IMR-90 (cell line): ENCODE measurements around the gene USP32. TPM values are rescaled to one million over a fixed set of nuclear protein-coding genes. Genes with fewer than 3 reads are reported as not detected.

ENCODE experiments used
- ATAC-seq: fragments of 200-7000 bp; cut with Tn5 transposase; 2 replicates; pipeline ENCODE4 v1.9.1; 2020; ENCODE audit warnings: low read depth, mild to moderate bottlenecking, moderate library complexity
- BruUV-seq: library from RNA; stranded (reverse); fragments of 400-500 nt; replicated peaks from 2 replicates; lab custom pipeline; 2021; lab: Mats Ljungman, UMichigan
- CTCF ChIA-PET: fragments of 300-600 bp; formaldehyde crosslinking; extraction: SDS; loops from one replicate; lab custom pipeline; 2021; ENCODE audit warnings: antibody characterized with exemption; lab: Yijun Ruan, JAX
- POLR2A ChIA-PET: fragments of 300-600 bp; sonication (Branson Sonifier 250); formaldehyde crosslinking; loops from one replicate; lab custom pipeline; 2022; ENCODE audit warnings: antibody characterized with exemption; ENCODE audit not compliant: unreplicated experiment; lab: Charles Lee
- DNase-seq: peaks from one replicate; pipeline ENCODE4 v3.0.0; 2013
- H2AFZ ChIP-seq: replicated peaks from 2 replicates; pipeline ENCODE3; 2013; ENCODE audit warnings: low read length, mild to moderate bottlenecking; ENCODE audit not compliant: poor library complexity
- H2AK5ac ChIP-seq: 2 replicates; pipeline ENCODE4 v1.6.1; 2013; ENCODE audit warnings: low read depth, low read length, inconsistent platforms
- H2AK9ac ChIP-seq: replicated peaks from 2 replicates; pipeline ENCODE3; 2013; ENCODE audit warnings: mild to moderate bottlenecking, low read depth, low read length, moderate library complexity; ENCODE audit not compliant: poor library complexity
- H2BK120ac ChIP-seq: 2 replicates; pipeline ENCODE4 v1.6.1; 2013; ENCODE audit warnings: low read depth, low read length, inconsistent platforms
- H2BK15ac ChIP-seq: 3 replicates; pipeline ENCODE4 v1.6.1; 2013; ENCODE audit warnings: low read depth, low read length, inconsistent platforms
- H2BK20ac ChIP-seq: 2 replicates; pipeline ENCODE4 v1.6.1; 2013; ENCODE audit warnings: low read depth, mild to moderate bottlenecking, inconsistent platforms, low read length, moderate library complexity
- H2BK5ac ChIP-seq: 2 replicates; pipeline ENCODE4 v1.6.1; 2013; ENCODE audit warnings: mild to moderate bottlenecking, low read depth, low read length, inconsistent platforms; ENCODE audit not compliant: poor library complexity, severe bottlenecking
- H3K14ac ChIP-seq: replicated peaks from 2 replicates; pipeline ENCODE4 v1.6.1; 2013; ENCODE audit warnings: low read depth, low read length, inconsistent platforms
- H3K18ac ChIP-seq: 2 replicates; pipeline ENCODE4 v1.6.1; 2013; ENCODE audit warnings: low read depth, low read length, control low read depth
- H3K23ac ChIP-seq: 2 replicates; pipeline ENCODE4 v1.6.1; 2013; ENCODE audit warnings: low read depth, low read length, inconsistent platforms
- H3K27ac ChIP-seq: 2 replicates; pipeline ENCODE4 v1.5.1; 2013; ENCODE audit warnings: mild to moderate bottlenecking, control low read depth, low read length; ENCODE audit not compliant: insufficient read depth
- H3K27me3 ChIP-seq: 2 replicates; pipeline ENCODE4 v1.6.1; 2013; ENCODE audit warnings: low read length; ENCODE audit not compliant: control insufficient read depth, insufficient read depth
- H3K36me3 ChIP-seq: 2 replicates; pipeline ENCODE4 v1.6.1; 2013; ENCODE audit warnings: low read length, mixed read lengths; ENCODE audit not compliant: control insufficient read depth, insufficient read depth
- H3K4ac ChIP-seq: 2 replicates; pipeline ENCODE4 v1.6.1; 2013; ENCODE audit warnings: low read depth, low read length, inconsistent platforms
- H3K4me1 ChIP-seq: 2 replicates; pipeline ENCODE4 v1.6.1; 2013; ENCODE audit warnings: low read length, mixed read lengths; ENCODE audit not compliant: control insufficient read depth, insufficient read depth
- H3K4me2 ChIP-seq: 2 replicates; pipeline ENCODE4 v1.6.1; 2013; ENCODE audit warnings: low read depth, mild to moderate bottlenecking, control low read depth, low read length, moderate library complexity
- H3K4me3 ChIP-seq: 2 replicates; pipeline ENCODE4 v1.5.1; 2013; ENCODE audit warnings: low read depth, mild to moderate bottlenecking, control low read depth, low read length, moderate library complexity; ENCODE audit not compliant: insufficient read depth
- H3K56ac ChIP-seq: 2 replicates; pipeline ENCODE4 v1.6.1; 2013; ENCODE audit warnings: low read length, inconsistent platforms; ENCODE audit not compliant: insufficient read depth; ENCODE audit errors: extremely low read depth
- H3K79me1 ChIP-seq, 2 experiments: 2 replicates each; pipeline ENCODE4 v1.6.1; 2013; ENCODE audit warnings: low read length in 2 of 2, inconsistent platforms in 1 of 2, low read depth in 1 of 2
- H3K9ac ChIP-seq: 2 replicates; pipeline ENCODE4 v1.6.1; 2013; ENCODE audit warnings: low read depth, low read length, control low read depth
- H3K9me1 ChIP-seq: 2 replicates; pipeline ENCODE4 v1.6.1; 2013; ENCODE audit warnings: low read length, inconsistent platforms; ENCODE audit not compliant: insufficient read depth
- H3K9me3 ChIP-seq: 2 replicates; pipeline ENCODE4 v1.6.1; 2013; ENCODE audit warnings: low read length; ENCODE audit not compliant: control insufficient read depth, insufficient read depth
- H4K20me1 ChIP-seq: 2 replicates; pipeline ENCODE4 v1.6.1; 2013; ENCODE audit warnings: low read length, inconsistent platforms; ENCODE audit not compliant: insufficient read depth
- H4K5ac ChIP-seq: 2 replicates; pipeline ENCODE4 v1.6.1; 2013; ENCODE audit warnings: mild to moderate bottlenecking, low read depth, low read length, control low read depth
- H4K8ac ChIP-seq, 2 experiments: 2 replicates each; pipeline ENCODE4 v1.6.1; 2013; ENCODE audit warnings: low read depth in 2 of 2, low read length in 2 of 2, control low read depth in 1 of 2, inconsistent platforms in 1 of 2
- H4K91ac ChIP-seq: 2 replicates; pipeline ENCODE4 v1.6.1; 2013; ENCODE audit warnings: low read depth, low read length, inconsistent platforms; ENCODE audit not compliant: insufficient read depth
- MAZ ChIP-seq: IDR thresholded peaks from 2 replicates; pipeline ENCODE4 v1.6.1; 2012; ENCODE audit warnings: low read depth, mild to moderate bottlenecking, low read length, improper control_type of control experiment, moderate library complexity, borderline replicate concordance
- MXI1 ChIP-seq: IDR thresholded peaks from 2 replicates; pipeline ENCODE4 v1.6.1; 2012; ENCODE audit warnings: low read depth, mild to moderate bottlenecking, low read length, moderate library complexity, borderline replicate concordance
- RCOR1 ChIP-seq: IDR thresholded peaks from 2 replicates; pipeline ENCODE4 v1.6.1; 2012; ENCODE audit warnings: mild to moderate bottlenecking, low read length, improper control_type of control experiment; ENCODE audit not compliant: insufficient replicate concordance
- SMC3 ChIP-seq: fragments of 150-350 bp; IDR thresholded peaks from 2 replicates; pipeline ENCODE4 v1.6.1; 2016; ENCODE audit warnings: low read depth, mild to moderate bottlenecking, antibody characterized with exemption, low read length, moderate library complexity
- WGBS, 2 experiments: methylation state at CpG; one replicate each; pipeline versions ENCODE4 v1.1.5 to v1.1.7; 2013; ENCODE audit warnings: missing lambda C conversion rate in 2 of 2; ENCODE audit not compliant: insufficient read length in 1 of 2; ENCODE audit errors: extremely low coverage in 2 of 2; 5-methylcytosine and 5-hydroxymethylcytosine counted together
- dilution Hi-C: fragments of 300-500 bp; cut with HindIII; formaldehyde crosslinking; loops from one replicate; pipeline ENCODE4 v1.14.3; 2018; ENCODE audit warnings: low sequenced_read_pairs; ENCODE audit not compliant: unreplicated experiment
- in situ Hi-C: fragments of 300-500 bp; cut with MboI; formaldehyde crosslinking; loops from 3 replicates; pipeline ENCODE4 v1.14.3; 2019; ENCODE audit warnings: low sequenced_read_pairs, inconsistent platforms, mixed read lengths
- intact Hi-C: fragments of 100-400 bp; cut with micrococcal nuclease; formaldehyde crosslinking; loops from 2 replicates; pipeline ENCODE4 v1.10.0; 2022
- polyA plus RNA-seq, 3 experiments: library from polyadenylated mRNA; depleted of rRNA; stranded (reverse); fragments of >200 nt; gene quantifications; 2 replicates each; pipeline ENCODE4 v1.2.3, GENCODE V29; 2012; ENCODE audit warnings: low replicate concordance in 1 of 3
- total RNA-seq: library from RNA; depleted of rRNA; stranded (reverse); fragments of >200 nt; gene quantifications from 2 replicates; pipeline ENCODE4 v1.2.3, GENCODE V29; 2012

Gene USP32
- total and polyA plus RNA-seq, 2 of the 4 experiments (the other 2 are of a cell fraction), result 16.8 to 46.8 TPM

DNA sequence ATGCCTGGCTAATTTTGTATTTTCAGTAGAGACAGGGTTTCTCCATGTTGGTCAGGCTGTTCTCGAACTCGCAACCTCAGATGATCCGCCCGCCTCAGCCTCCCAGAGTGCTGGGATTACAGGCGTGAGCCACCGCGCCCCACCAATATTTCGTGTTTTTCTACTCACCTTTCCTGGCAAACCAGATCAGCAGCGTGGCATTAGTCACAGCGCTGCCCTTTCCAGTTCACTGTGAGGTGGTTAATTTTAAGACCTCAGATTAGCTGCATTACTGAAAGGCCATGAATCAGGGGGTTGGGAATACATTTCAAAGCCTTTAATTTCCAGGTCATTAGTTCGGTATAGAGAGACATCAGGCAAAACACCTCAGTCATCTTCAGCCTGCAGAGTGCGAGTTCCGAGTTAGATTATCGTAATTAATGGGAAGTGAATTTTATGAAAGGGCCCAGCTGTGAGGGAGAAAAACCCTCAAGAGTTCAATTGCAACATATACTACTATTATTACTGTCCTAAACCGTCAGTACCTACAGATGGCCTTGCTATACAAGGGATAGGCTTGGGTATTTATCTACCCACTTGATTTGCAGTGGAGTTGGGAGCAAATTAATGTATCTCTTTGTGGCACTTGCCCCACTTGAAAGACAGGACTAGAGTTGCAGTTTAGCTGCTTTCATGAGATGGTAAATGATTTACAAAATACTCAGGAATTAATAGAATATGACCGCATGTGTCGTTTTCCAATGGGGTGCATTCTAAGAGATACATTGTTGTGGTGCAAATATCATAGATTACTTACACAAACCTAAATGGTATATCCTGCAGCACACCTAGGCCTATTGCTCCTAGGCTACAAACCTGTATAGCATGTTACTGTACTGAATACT lies 2.1 kb upstream of the USP32 start:
- BruUV-seq, result no TSS peak
- H3K9ac ChIP-seq, result no peak overlapping the region
- DNase-seq (no peak), ATAC-seq (no peak)
- H3K4me3 ChIP-seq, result no peak overlapping the region
- intact Hi-C loops, result loop anchor here (5.0 kb wide), 1 partner anchor 208 kb away; the partner anchor contains the start of gene PPM1D
- peaks cover 7 to 17% of the 10 kb centered on the region in 2 experiments; a peak in 2 of 4 replicates for H3K79me1 ChIP-seq
- WGBS, 2 experiments, result 100% methylated on average over 1 of the region's 17 CpGs; no CpG with 5 or more reads in 1 of the 2 experiments
- H2BK5ac ChIP-seq, result no peak overlapping the region
- H3K27ac ChIP-seq, result no peak overlapping the region
- no peak overlapping the region for H3K14ac ChIP-seq
- H2AK9ac ChIP-seq, result no peak overlapping the region
- no peak overlapping the region for H3K18ac ChIP-seq
- H3K9me3 ChIP-seq, result no peaks in the 10 kb centered on the region
- H4K91ac ChIP-seq, result no peak overlapping the region
- dilution Hi-C loops, result no loop called here
- no peak overlapping the region for H2BK120ac ChIP-seq
- H3K4ac ChIP-seq, result no peak overlapping the region
- POLR2A ChIA-PET, result no interaction called here
- H2AFZ ChIP-seq, result no peak overlapping the region
- H3K56ac ChIP-seq, result no peak overlapping the region
- no peaks in the 10 kb centered on the region for H3K4me1 ChIP-seq
- CTCF ChIA-PET, result no interaction called here
- H3K4me2 ChIP-seq, result no peak overlapping the region
- no peak overlapping the region for H2BK20ac ChIP-seq
- in situ Hi-C loops, result no loop called here
- H4K20me1 ChIP-seq, result peaks cover 5% of the 10 kb centered on the region; the same call in 1 of the 2 replicates
- no peak overlapping the region for H4K8ac ChIP-seq
- no peak overlapping the region for H3K23ac ChIP-seq
- H2AK5ac ChIP-seq, result no peak overlapping the region
- H3K36me3 ChIP-seq, result no peaks in the 10 kb centered on the region
- TF ChIP-seq MXI1, result no peak
- TF ChIP-seq SMC3, result no peak
- no peak for TF ChIP-seq RCOR1
- no peak for TF ChIP-seq MAZ
- no peaks in the 10 kb centered on the region for H3K9me1 ChIP-seq
- H3K27me3 ChIP-seq, result no peaks in the 10 kb centered on the region
- H4K5ac ChIP-seq, result no peak overlapping the region
- H2BK15ac ChIP-seq, result no peak overlapping the region
